H1 (cell line): ENCODE data around the gene TRIM5. TPM values are rescaled to one million over a fixed set of nuclear protein-coding genes. Genes with fewer than 3 reads are reported as not detected.

Experiments used
- CTCF ChIA-PET: fragments of 300-600 bp; sonication (Branson Sonifier 250); formaldehyde crosslinking; loops from one replicate; lab custom pipeline; 2021; ENCODE audit not compliant: partially characterized antibody; lab: Charles Lee
- POLR2A ChIA-PET: fragments of 300-600 bp; sonication (Branson Sonifier 250); formaldehyde crosslinking; loops from one replicate; lab custom pipeline; 2021; ENCODE audit warnings: inconsistent platforms; ENCODE audit not compliant: partially characterized antibody; lab: Charles Lee
- DNase-seq, 2 experiments: peaks; one replicate each; pipeline versions ENCODE4 v3.0.0 to v3.0.0-alpha.2; 2010 to 2022; ENCODE audit warnings: low spot score in 2 of 2, low read depth in 1 of 2, mixed read lengths in 1 of 2
- FAIRE-seq: peaks from 2 replicates; lab custom pipeline; 2011; peaks lifted over from hg19 to GRCh38; lab: Jason Lieb, UNC
- H2AFZ ChIP-seq: 2 replicates; pipeline ENCODE4 v1.8.1; 2012; ENCODE audit warnings: low read length, inconsistent platforms
- H2AK5ac ChIP-seq: 2 replicates; pipeline ENCODE4 v1.6.1; 2013; ENCODE audit warnings: low read depth, low read length
- H2BK120ac ChIP-seq: replicated peaks from 2 replicates; pipeline ENCODE3; 2013; ENCODE audit warnings: low read depth, low read length, inconsistent platforms
- H2BK12ac ChIP-seq: 2 replicates; pipeline ENCODE4 v1.6.1; 2013; ENCODE audit warnings: low read depth, low read length
- H2BK15ac ChIP-seq: 2 replicates; pipeline ENCODE4 v1.6.1; 2013; ENCODE audit warnings: low read length
- H2BK20ac ChIP-seq: 2 replicates; pipeline ENCODE4 v1.6.1; 2013; ENCODE audit warnings: low read length
- H2BK5ac ChIP-seq: 2 replicates; pipeline ENCODE4 v1.6.1; 2013; ENCODE audit warnings: low read depth, low read length
- H3K14ac ChIP-seq: 2 replicates; pipeline ENCODE4 v1.6.1; 2013; ENCODE audit warnings: inconsistent platforms; ENCODE audit not compliant: insufficient read length
- H3K18ac ChIP-seq: 2 replicates; pipeline ENCODE4 v1.6.1; 2013; ENCODE audit warnings: low read length; ENCODE audit errors: extremely low read depth
- H3K23ac ChIP-seq: 2 replicates; pipeline ENCODE4 v1.6.1; 2013; ENCODE audit warnings: inconsistent platforms; ENCODE audit not compliant: insufficient read length
- H3K23me2 ChIP-seq: 2 replicates; pipeline ENCODE4 v1.6.1; 2013; ENCODE audit warnings: low read depth, low read length
- H3K27ac ChIP-seq: 2 replicates; pipeline ENCODE4 v1.6.1; 2011; ENCODE audit warnings: low read depth, low read length, inconsistent platforms
- H3K27me3 ChIP-seq, 4 experiments: replicated peaks in 1 of 4; 1 replicate in 1 of 4; 2 replicates in 3 of 4; pipeline versions ENCODE4 v1.6.1 to v1.8.1; 2011 to 2013; ENCODE audit warnings: low read length in 3 of 4, mild to moderate bottlenecking in 3 of 4, inconsistent platforms in 2 of 4, mixed read lengths in 2 of 4, moderate library complexity in 1 of 4; ENCODE audit not compliant: control insufficient read depth in 3 of 4, insufficient read depth in 3 of 4; ENCODE audit errors: extremely low read depth in 1 of 4
- H3K36me3 ChIP-seq, 4 experiments: 2 replicates each; pipeline versions ENCODE4 v1.6.1 to v1.8.1; 2011 to 2013; ENCODE audit warnings: mild to moderate bottlenecking in 4 of 4, low read length in 3 of 4, moderate library complexity in 2 of 4, control low read depth in 1 of 4, inconsistent platforms in 1 of 4; ENCODE audit not compliant: insufficient read depth in 4 of 4, control insufficient read depth in 2 of 4
- H3K4ac ChIP-seq: replicated peaks from 2 replicates; pipeline ENCODE3; 2013; ENCODE audit warnings: low read length, low read depth, mixed read lengths, inconsistent platforms; ENCODE audit not compliant: insufficient read length
- H3K4me1 ChIP-seq, 4 experiments: replicated peaks in 1 of 4; 1 replicate in 1 of 4; 2 replicates in 3 of 4; pipeline versions ENCODE4 v1.6.1 to v1.8.1; 2011 to 2013; ENCODE audit warnings: low read length in 3 of 4, inconsistent platforms in 2 of 4, mixed read lengths in 1 of 4; ENCODE audit not compliant: insufficient read depth in 4 of 4, control insufficient read depth in 3 of 4
- H3K4me2 ChIP-seq, 2 experiments: 2 replicates each; pipeline versions ENCODE4 v1.6.1 to v1.8.1; 2011 to 2013; ENCODE audit warnings: low read depth in 2 of 2, low read length in 2 of 2, control low read depth in 1 of 2, inconsistent platforms in 1 of 2, mild to moderate bottlenecking in 1 of 2; ENCODE audit not compliant: insufficient read depth in 1 of 2
- H3K4me3 ChIP-seq, 4 experiments: fragments of 200-600, 300-600 bp in 1 of 4; sonication (generic), shearing (Covaris generic), sonication (Bioruptor Twin) in 1 of 4; 2 replicates each; pipeline versions ENCODE4 v1.5.1 to v1.8.1; 2011 to 2016; ENCODE audit warnings: low read length in 4 of 4, low read depth in 3 of 4, control low read depth in 2 of 4, inconsistent platforms in 2 of 4, mild to moderate bottlenecking in 2 of 4, mixed read lengths in 1 of 4, moderate library complexity in 1 of 4; ENCODE audit not compliant: insufficient read depth in 2 of 4; ENCODE audit errors: extremely low read depth in 1 of 4
- H3K56ac ChIP-seq: replicated peaks from 2 replicates; pipeline ENCODE3; 2013; ENCODE audit warnings: low read depth, mild to moderate bottlenecking, mixed read lengths, low read length, inconsistent platforms; ENCODE audit not compliant: insufficient read length
- H3K79me1 ChIP-seq: 2 replicates; pipeline ENCODE4 v1.6.1; 2013; ENCODE audit warnings: low read depth, low read length, control low read depth
- H3K79me2 ChIP-seq, 2 experiments: 2 replicates each; pipeline versions ENCODE4 v1.6.1 to v1.8.1; 2012 to 2013; ENCODE audit warnings: low read length in 2 of 2, mild to moderate bottlenecking in 2 of 2, inconsistent platforms in 1 of 2; ENCODE audit not compliant: insufficient read depth in 2 of 2, control insufficient read depth in 1 of 2
- H3K9ac ChIP-seq, 4 experiments: replicated peaks in 1 of 4; 1 replicate in 1 of 4; 2 replicates in 3 of 4; pipeline versions ENCODE4 v1.6.1 to v1.8.1; 2011 to 2013; ENCODE audit warnings: low read depth in 3 of 4, low read length in 3 of 4, control low read depth in 2 of 4, mild to moderate bottlenecking in 2 of 4, moderate library complexity in 2 of 4, inconsistent platforms in 1 of 4; ENCODE audit errors: extremely low read depth in 1 of 4
- H3K9me3 ChIP-seq, 2 experiments: 2 replicates each; pipeline versions ENCODE4 v1.6.1 to v1.8.1; 2012 to 2013; ENCODE audit warnings: mild to moderate bottlenecking in 2 of 2, moderate library complexity in 2 of 2, control low read depth in 1 of 2, inconsistent platforms in 1 of 2, low read depth in 1 of 2, low read length in 1 of 2, mixed read lengths in 1 of 2; ENCODE audit not compliant: insufficient read depth in 2 of 2
- H4K20me1 ChIP-seq, 2 experiments: replicated peaks in 1 of 2; 2 replicates each; pipeline versions ENCODE3 to v1.8.1; 2011 to 2013; ENCODE audit warnings: inconsistent platforms in 2 of 2, low read length in 2 of 2, mild to moderate bottlenecking in 1 of 2; ENCODE audit not compliant: insufficient read depth in 2 of 2, control insufficient read depth in 1 of 2
- H4K5ac ChIP-seq: 2 replicates; pipeline ENCODE4 v1.6.1; 2013; ENCODE audit warnings: low read length, low read depth, mixed read lengths, inconsistent platforms; ENCODE audit not compliant: insufficient read length
- H4K8ac ChIP-seq: 2 replicates; pipeline ENCODE4 v1.8.0; 2013; ENCODE audit warnings: mild to moderate bottlenecking, moderate library complexity, low read length, inconsistent platforms; ENCODE audit not compliant: insufficient read depth; ENCODE audit errors: extremely low read depth
- H4K91ac ChIP-seq: replicated peaks from 2 replicates; pipeline ENCODE3; 2013; ENCODE audit warnings: low read length, mixed read lengths, inconsistent platforms; ENCODE audit not compliant: insufficient read length
- RXRA ChIP-seq: IDR thresholded peaks from 2 replicates; pipeline ENCODE4 v1.6.1; 2011; ENCODE audit warnings: low read depth, mild to moderate bottlenecking, low read length, moderate library complexity; ENCODE audit not compliant: insufficient read depth
- TBP ChIP-seq: IDR thresholded peaks from 2 replicates; pipeline ENCODE4 v1.6.1; 2011; ENCODE audit warnings: low read depth, low read length, improper control_type of control experiment
- TEAD4 ChIP-seq: IDR thresholded peaks from 2 replicates; pipeline ENCODE4 v1.6.1; 2012; ENCODE audit warnings: low read depth, low read length, inconsistent platforms, mixed read lengths
- WGBS, 2 experiments: shearing (Covaris generic) in 1 of 2; methylation state at CpG; one replicate each; pipeline versions ENCODE4 v1.1.6 to v1.1.7; 2013 to 2015; ENCODE audit warnings: low lambda C conversion rate in 2 of 2, mixed read lengths in 2 of 2, inconsistent platforms in 1 of 2, low coverage in 1 of 2, missing lambda C conversion rate in 1 of 2; ENCODE audit not compliant: insufficient replicate concordance in 2 of 2, insufficient coverage in 1 of 2, insufficient read length in 1 of 2; ENCODE audit errors: extremely low coverage in 1 of 2, missing lambda C conversion rate in 1 of 2; 5-methylcytosine and 5-hydroxymethylcytosine counted together
- polyA plus RNA-seq, 7 experiments: library from polyadenylated mRNA; depleted of rRNA in 3 of 7; stranded (reverse) in 5 of 7; unstranded in 2 of 7; fragments of >200 nt in 5 of 7; fragments of 200-250 nt in 2 of 7; gene quantifications; 1 replicate in 5 of 7; 2 replicates in 1 of 7; 4 replicates in 1 of 7; pipeline versions ENCODE4 v1.2.1 to v1.2.3, GENCODE V29; 2011 to 2013; ENCODE audit warnings: missing spikeins in 2 of 7, mixed read lengths in 2 of 7
- total RNA-seq: library from RNA; stranded (reverse); fragmentation: NEBNext Ultra II Directional; extraction: Animal tissue kit (Norgen Biotek cat#: 25700); gene quantifications from 2 replicates; pipeline ENCODE4 v1.2.1, GENCODE V29; 2021

The TRIM5 gene
- total and polyA plus RNA-seq, 2 of the 8 experiments (the other 6 are each of a cell fraction or from before 2014, with no cell fraction given) = 23.5 to 35.5 TPM

DNA sequence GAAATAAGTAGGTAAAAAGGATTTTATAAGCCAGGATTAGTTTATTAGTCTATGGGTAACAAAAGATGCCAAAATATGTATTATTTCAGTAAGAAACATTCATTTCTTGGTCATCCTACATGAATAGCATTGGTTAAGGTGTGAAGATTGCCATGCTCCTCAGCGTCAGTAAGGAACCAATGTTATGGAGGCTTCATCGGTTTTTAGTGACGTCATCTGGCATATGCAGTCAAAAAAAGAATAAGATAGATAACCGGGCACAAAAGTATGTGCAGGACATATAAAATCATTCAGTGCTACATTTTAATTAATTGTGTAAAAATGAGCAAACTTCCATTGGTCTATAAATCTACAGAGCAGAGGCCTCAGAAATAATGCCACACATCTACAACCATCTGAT, 29.4 kb downstream of the TRIM5 start:
- Histone ChIP-seq H2BK5ac (no peak overlapping the region), H3K27me3 (no peaks in the 10 kb centered on the region), H3K14ac (no peak overlapping the region), H3K4me3 (no peak overlapping the region), H2AFZ (no peak overlapping the region), H2BK12ac (no peak overlapping the region), H3K18ac (no peak overlapping the region), H4K5ac (no peak overlapping the region), H3K4me1 (no peaks in the 10 kb centered on the region), H3K23ac (no peak overlapping the region), H3K4ac (no peak overlapping the region), H2AK5ac (no peak overlapping the region), H4K8ac (no peak overlapping the region), H3K36me3 (no peaks in the 10 kb centered on the region), H2BK15ac (no peak overlapping the region), H3K23me2 (no peaks in the 10 kb centered on the region), H2BK120ac (no peak overlapping the region), H2BK20ac (no peak overlapping the region), H3K4me2 (no peak overlapping the region), H3K56ac (no peak overlapping the region), H3K79me2 (no peaks in the 10 kb centered on the region), H3K79me1 (no peaks in the 10 kb centered on the region), H4K20me1 (no peaks in the 10 kb centered on the region), H3K9me3 (no peaks in the 10 kb centered on the region; a peak in 2 of 4 replicates), H3K9ac (no peak overlapping the region), H3K27ac (no peak overlapping the region), H4K91ac (no peak overlapping the region)
- no peak for TF ChIP-seq TBP
- no peak for TF ChIP-seq TEAD4
- TF ChIP-seq RXRA = no peak
- FAIRE-seq (no peak), DNase-seq (no peak)
- WGBS, 2 experiments = 88% methylated on average over 4 of the region's 4 CpGs; no CpG with 5 or more reads in 1 of the 2 experiments
- ChIA-PET POLR2A (no interaction called here), CTCF (no interaction called here)
